HL-60/S4 (cell line): ENCODE results near the gene SPATS2L.

Source experiments
- in situ Hi-C: fragments of 300-500 bp; cut with MboI; formaldehyde crosslinking; loops from 2 replicates; pipeline ENCODE4 v1.14.3; 2022; ENCODE audit warnings: low sequenced_read_pairs

The SPATS2L gene

DNA sequence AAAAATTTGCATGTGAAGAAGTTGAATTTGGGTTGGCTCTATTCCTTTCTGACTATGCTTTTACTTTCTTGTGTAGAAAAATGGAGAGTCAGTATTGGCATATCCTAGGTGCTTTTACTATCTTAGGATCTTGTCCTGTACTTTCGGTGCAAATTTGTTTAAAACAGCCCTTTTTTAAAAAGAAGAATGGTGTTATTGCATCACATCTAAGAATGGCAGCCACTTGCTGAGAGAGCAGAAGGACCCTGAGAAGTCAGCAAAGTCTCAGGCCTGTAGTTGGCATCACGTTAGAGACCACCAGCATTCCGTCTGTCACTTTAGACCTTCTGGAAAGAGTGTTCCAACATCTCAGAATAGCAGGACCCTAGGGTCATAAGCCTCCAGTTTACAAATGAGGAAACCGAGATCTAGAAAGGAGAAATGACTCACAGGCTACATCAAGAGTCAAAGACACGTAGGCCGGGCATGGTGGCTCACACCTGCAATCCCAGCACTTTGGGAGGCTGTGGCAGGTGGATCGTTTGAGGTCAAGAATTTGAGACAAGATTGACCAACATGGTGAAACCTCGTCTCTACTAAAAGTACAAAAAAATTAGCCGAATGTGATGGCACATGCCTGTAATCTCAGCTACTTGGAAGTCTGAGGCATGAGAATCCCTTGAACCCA, 42.5 kb downstream of the SPATS2L start:
- in situ Hi-C loops: no loop called here

DNA sequence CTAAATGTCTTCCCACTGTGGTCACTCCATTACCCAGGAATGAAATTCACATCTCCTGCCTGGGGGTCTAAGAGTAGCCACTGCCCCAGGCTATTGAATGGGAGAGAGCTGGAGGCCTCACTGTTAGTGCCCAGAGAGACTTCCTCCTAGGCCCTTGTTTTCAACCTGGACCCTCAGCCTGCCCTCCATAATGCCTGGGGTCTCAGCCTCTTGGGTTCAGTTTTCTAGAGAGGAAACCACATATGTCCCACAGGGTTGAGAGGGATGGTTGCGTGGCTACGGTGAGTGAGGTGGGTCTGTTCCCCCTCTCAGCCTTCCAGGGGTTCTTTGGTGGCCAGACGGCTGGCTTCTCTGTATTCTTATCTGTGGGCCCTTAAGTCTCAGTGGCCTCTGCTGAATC, 43.4 kb downstream of the SPATS2L start:
- in situ Hi-C loops: no loop called here

DNA sequence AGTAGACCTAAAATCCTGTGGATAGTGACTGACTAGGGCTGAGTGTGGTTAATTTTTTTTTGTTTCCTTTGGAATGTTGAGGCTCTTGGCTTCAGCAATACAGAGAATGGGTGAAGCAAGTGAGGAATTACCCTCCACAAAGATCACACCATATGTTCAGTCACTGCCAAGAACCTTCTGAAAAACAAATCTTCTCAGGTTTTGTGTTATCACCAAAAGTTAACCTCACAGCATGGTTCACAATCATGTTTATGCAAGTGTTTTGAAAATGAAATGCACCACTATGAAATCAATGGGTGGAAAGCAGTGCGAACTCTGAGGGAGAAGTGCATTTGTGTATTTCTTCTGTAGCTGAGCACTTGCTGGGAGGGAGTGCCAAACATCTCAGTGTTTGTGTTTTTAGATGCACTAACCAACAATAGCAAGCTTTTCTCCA, 44.4 kb downstream of the SPATS2L start:
- in situ Hi-C loops: no loop called here

DNA sequence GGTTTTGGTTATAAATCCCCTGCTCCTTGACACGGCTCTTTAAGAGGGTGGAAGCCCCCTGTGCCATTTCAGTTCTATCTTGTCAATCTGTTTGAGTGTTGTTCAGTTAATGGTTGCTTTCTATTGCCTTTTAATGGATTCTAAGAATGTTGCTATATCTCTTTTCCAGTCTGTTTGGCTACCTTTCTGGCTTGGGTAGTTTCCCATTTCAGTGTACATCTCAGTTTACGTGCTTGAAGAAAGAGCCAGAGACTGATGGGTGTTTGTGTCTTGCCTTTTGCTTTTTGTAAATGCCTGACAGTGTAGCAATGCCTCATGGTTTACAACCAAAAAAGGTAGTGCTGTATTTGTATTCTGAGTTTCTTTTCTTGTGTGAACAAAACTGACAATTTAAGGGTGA, 45.3 kb downstream of the SPATS2L start:
- in situ Hi-C loops: no loop called here

DNA sequence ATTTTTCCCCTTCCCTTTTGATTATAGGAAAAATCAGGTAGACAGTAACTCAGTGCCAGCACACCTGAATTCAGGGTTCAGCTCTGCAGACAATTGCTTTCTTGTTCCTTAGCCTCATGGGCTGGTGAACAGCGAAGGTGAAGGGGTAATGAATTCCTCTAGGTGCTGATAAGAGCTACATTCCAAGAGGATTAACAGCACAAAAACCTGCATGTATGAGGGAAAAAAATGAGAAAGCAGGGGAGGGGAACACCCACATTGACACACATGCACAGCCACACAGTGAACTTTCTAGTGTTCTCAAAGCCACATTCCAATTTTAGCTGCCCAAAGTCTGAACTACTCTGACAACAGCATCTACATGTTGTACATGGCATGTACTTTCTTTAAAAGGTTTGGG, 46.1 kb downstream of the SPATS2L start:
- in situ Hi-C loops: no loop called here

DNA sequence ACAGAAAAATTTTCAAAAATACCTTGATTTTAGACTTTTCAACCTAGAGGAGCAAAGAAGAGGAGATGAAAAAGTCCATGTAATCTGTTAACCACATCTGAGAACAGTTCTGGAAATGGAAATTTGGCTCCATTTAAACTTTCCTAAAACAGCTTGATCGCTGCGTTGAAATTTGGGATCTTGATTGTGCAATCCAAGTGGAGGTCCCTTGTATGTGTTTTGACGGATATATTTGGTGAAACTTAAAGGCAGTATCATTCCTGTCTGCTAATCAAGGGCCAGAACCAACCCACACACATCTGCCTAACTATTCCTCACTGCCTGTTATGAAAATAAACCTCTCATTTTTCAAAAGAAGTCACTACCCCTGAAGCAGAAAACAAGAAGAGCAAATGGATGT, 46.6 kb downstream of the SPATS2L start:
- in situ Hi-C loops: no loop called here

DNA sequence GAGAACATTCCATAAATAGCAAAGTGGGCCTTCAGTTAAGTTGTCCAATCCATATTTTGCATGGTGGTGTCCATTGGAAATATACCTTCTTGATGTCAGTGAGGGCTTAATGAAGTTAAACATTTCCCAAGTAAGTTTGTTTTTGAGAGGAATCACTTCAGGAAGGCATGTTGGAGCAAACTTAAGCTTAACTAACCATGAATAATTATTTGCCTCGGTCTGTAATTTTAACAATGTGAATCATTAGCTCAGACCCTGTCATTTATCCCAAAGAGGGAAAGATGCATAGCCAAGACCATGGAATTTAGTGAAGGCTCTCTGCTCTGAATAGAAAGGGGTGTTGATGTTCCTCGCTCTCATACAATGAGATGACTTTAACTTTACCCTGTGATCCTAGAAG, 47.4 kb downstream of the SPATS2L start:
- in situ Hi-C loops: no loop called here

DNA sequence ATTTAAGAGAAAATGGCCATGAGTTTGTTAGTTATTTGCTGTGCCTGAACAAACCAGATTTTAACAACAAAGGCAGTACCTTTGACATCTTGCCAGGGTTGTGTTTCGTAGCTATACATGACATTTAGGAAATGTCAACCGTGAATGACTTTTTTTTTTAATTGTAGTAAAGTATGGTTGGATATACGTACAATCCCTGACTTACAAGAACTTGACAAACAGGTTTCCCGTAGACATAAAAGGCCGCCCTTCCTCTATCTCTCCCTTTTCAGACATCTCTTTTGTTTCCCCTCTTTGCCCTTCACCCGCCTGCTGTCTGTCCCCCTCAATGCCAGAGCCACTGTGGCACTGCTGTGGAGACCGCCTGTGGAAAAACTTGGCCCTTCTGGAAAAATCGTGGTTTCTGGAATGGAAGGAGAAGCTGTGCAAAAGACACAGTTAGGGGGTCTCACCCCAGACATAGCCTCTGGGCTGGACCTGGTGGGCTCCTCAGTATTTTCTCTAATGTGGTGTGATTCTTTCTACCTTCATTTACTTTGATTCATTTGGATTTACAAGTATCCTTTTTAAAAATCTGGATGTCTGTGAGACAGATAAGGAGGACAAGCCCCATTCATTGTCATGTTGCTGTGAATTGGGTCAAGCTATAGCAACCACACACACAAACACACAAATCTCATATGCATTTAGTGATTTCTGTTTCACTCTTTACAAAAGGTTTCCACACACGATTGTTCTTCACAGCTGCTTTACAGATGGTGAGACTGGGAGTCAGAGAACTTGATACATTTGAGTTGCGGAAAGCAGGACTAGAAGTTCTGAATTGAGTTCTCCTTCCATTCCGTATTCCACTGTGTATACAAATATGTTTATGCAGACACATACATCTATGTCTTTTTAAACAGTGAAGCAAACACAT, 48.6 kb downstream of the SPATS2L start:
- in situ Hi-C loops: no loop called here

DNA sequence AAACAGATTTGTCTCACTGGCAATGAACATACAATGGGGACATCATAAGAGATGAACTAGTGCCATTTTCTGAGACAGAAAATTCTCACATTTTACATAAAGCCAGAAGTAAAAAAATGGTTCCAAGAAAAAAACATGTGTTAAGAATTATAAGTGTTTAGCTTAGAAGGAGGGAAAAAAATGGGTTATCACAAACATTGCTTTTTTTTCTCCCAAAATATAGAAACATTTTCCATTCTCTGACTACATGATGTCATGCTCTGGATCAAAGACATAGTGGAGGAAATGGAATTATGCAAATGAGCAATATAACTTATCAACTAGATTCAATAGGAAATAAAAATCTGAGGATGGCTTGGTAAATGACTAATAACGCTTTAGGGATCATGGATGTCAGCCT, 49.8 kb downstream of the SPATS2L start:
- in situ Hi-C loops: no loop called here

DNA sequence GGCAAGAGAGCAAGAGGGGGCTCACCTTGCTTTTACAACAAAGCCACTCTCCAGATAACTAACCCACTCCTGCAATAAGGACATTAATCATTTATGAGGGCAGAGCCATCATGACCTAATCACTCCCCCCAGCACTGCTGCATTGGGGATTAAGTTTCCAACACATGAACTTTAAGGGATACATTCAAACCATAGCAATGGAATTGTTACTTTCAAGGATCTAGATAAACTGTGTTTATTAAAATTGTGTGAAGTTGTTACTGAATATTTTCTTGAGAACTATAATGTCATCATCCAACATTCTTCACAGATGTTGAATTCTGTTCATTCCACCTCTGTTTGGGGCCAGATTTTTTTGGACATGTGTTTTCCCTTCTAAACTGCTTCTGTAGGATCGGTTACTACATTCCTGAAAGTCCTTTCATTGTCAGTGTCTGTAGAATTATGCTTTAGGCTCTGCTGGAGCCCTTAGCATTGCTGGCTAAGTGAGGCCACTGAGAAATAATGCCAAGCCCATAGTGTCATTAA, 50.4 kb downstream of the SPATS2L start:
- in situ Hi-C loops: no loop called here

DNA sequence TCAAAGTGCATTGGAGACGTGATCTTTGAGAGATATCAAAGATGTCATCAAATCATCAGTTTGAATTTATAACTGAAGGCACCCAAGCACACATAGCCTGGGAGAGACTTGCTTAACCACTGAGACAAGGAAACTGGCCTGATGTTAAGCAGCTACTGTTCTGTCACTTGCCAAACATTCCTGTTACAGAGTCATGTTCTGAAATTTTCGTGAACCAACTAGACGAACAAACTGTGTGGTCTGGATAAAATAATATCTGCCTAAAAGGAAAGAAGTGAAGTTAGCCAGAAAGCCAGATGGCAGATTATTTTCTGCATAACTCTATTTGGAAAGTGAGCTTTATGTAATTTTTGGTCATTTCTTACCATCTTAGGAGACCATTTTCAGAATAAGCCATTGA, 51.4 kb downstream of the SPATS2L start:
- in situ Hi-C loops: no loop called here

DNA sequence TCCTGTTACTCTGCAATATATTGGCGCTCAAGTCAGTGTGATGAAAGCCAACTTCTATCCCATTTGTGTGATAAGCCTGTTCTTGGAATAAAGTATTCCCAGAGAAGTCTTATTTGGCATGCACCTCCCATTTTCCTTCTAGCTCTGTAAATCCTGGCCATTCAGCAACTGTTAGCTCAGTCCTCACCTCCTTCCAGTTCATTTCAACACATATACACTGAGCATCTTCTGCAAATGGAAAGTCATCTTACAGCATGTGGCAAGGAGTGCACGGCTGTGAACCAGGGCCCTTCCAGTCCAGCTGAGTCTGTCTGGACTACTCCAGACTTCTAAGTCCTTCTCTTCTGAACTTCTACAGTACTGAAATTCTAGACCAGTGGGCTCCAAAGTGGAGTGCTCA, 53.1 kb downstream of the SPATS2L start:
- in situ Hi-C loops: no loop called here

DNA sequence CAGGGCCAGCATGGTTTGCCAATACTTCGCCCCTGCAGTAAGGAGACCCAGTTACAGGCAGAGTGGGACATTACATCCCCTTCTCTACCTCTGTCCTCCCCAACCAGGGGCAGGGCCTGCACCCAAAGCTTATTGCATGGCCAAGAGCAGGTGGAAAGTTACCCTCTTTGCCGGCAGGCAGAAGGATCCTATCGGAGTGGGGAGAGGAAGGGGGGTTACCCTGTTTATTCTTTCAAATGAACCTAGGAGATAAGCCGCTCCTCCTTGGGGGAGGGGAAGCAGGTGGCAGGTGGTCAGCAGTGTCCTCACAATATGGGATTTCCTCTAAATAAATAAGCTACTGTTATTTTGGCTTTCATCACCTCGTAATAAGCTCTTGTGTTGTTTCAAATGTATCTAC, 53.9 kb downstream of the SPATS2L start:
- in situ Hi-C loops: no loop called here

DNA sequence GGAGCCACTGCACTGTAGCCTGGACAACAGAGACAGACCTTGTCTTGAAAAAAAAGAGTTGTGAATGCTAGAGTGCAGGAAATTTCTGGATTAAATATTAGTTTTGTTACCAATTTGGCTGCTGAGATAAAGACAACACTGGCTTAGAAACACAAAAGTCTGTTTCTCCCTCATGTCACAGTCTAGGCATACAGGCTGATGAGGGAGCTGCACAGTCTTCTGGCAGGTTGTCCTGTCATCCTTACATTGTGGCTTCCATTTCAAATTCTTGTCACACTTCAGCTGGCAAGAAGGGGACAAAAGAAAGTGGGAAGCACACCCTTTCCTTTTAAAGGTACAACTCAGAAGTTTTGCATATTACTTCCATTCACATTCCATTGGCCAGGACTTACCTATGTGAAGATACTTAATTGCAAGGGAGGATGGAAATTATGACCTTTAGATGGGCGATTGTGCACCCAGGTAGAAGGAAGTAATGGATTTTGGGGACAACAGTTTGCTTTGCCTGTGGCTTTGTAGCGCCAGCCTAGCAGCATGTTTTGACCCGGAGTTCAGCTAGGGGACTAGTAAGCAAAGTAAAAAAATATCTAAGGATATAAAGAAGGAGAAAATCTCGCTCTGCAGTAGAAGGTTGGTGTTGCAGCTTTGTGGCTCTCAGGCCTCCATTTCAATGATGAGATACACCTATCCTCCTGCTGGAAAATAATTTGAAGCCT, 55.9 kb downstream of the SPATS2L start:
- in situ Hi-C loops: no loop called here

DNA sequence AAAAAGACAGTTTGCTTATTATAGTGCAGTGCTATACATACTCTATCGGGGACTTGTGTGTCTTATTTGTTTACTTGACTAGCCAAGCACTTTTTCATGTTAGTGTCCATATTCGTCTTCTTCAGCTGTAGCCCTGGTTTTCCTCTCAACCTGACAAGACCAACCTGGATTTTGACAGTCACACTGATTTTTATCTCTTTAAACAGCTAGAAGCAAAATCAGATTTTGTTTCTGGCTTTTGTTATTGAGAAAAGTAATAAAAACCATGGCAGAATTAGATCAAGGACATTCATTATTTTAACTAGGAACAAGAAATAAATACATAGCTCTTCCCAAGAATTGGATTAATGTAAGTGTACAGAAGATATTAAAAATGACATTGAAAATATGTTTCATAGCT, 56.8 kb downstream of the SPATS2L start:
- in situ Hi-C loops: no loop called here

DNA sequence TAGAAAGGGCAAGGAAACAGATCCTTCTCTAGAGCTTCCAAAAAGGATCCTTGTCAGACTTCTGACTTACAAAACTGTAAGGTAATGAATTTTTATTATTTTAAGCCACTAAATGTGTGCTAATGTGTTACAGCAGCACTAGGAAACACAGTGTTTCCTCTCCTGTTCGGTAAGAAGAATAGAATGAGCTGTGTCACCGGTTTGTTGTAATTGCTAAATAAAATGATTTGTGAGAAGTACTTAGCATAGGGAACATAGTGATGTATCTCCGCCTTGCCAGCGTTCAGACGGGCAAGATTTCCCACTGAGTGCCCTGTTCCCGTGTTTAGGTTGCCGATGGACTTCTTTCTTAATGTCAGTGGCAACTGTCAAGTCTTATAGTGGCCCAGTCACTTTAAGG, 57.6 kb downstream of the SPATS2L start:
- in situ Hi-C loops: no loop called here

DNA sequence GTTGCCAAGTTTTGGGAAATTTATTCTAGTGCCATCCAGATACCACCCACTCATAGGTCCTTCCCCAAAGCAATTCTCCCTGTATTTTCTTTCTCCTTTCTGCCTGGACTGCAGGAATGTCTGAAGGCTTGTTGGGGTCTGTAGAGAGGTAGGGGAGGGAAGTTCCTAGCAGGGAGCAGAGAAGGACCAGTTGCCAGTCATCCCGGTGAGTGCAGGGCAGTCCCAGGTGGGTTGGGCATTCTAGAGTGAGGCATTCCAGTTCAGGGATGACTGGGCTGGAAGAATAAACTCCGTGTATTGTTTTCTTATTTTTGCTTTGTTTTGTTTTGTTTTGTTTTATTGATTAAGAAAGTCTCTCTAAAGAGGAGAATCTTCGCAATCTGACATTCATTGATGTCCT, 58.1 kb downstream of the SPATS2L start:
- in situ Hi-C loops: no loop called here

DNA sequence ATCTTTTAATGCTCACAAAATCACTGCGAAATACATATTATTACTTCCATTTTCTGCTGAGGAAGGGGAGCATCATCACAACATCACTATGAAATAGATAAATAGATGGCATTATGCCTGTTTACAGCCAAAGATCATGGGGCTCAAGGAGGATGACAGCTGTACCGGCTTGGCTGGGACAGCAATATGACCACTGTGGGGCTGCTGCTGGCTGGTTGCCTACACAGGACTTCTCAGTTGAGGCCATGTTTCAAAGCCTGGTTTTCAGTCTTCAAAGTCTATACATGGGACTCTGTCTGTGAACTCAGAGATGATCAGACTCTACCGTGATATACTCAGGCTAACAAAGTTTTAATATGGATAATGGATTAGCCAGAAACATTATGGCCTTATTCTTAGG, 58.7 kb downstream of the SPATS2L start:
- in situ Hi-C loops: no loop called here

DNA sequence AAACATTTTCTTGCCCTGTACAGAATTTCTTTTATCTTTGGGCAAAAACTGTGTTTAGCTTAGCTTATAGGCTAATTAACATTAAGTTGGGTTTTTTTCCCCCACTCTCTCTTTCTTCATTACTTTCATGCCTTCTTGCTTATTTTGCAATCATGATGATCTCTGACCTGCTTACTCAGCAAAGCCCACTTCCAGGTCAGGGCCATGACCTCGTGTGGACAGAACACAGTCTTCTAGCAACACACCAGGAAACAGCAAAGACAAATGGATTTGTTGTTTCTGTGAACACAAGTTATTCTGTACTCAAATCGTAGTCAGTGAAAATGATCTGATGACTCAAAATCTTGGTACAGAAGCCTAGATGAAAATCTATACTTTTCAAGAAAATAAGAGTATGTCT, 60.7 kb downstream of the SPATS2L start:
- in situ Hi-C loops: no loop called here

DNA sequence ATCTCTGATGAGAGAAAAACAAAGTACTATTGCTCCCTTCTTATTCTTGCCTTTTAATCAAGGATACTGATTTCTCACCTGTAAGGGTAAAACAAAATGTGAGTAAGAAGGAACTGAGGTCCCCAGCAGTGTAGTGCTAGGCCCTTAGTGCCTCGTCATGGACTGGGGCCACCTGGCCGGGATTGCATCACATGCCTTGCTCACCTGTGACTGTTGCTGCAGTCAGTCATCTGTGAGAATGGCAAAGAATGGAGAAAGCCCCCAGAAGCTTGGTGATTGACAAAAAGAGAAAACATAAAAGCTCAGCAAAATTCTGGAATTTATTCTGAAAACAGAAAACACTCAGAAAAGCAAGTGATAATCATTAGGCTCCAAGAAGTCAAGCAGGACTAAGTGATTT, 63.4 kb downstream of the SPATS2L start:
- in situ Hi-C loops: no loop called here

DNA sequence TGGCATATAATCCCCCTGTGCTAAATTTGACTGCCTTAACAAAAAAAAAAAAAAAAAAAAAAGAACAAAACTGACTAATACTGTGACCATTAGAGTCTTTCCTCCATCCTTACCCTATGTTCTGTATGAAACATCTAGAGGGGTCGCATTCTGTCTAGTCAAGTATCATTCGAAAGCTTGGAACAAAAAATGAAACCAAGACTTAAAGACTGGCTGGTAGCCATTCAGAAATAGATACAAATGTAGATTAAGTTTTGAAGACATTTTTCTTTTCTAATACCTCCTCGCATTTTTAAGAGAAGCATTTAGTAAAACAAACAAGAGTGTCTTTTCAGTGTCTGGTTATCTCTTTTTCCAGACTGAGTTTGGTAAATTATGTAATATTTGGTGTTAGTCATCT, 66.7 kb downstream of the SPATS2L start:
- in situ Hi-C loops: no loop called here
